ENCODE results near the gene C4orf54.

GRCh38 chr4:99630857-99631360, 26.7 kb downstream of the C4orf54 start:
- TF ChIP-seq USF2 (IDR thresholded peaks at IDR 0.05; ENCODE audit: low read depth, low read length): no peak
- TF ChIP-seq CEBPB (IDR thresholded peaks at IDR 0.05; ENCODE audit: low read depth, low read length): no peak
- TF ChIP-seq POLR2A (IDR thresholded peaks at IDR 0.05; ENCODE audit: low read depth, low read length): no peak
- TF ChIP-seq MAZ (IDR thresholded peaks at IDR 0.05; ENCODE audit: borderline replicate concordance, low read depth, low read length): no peak
- no peak for TF ChIP-seq CTCF (conservative IDR thresholded peaks at IDR 0.05; ENCODE audit: low read depth, low read length)
- TF ChIP-seq SMC3 (IDR thresholded peaks at IDR 0.05; ENCODE audit: low read depth, low read length): no peak

Measured in IMR-90 (cell line).